Measurements from ENCODE around the gene TIAM2. TPM values are rescaled to one million over a fixed set of nuclear protein-coding genes. Genes with fewer than 3 reads are reported as not detected.
A peak's percentile ranks its signal among the peaks of the same experiment; 100 is the strongest.

The TIAM2 gene
- total and polyA plus RNA-seq, 9 of the 15 experiments (the other 6 are each of a cell fraction or from before 2014, with no cell fraction given) = 0.73 to 6.5 (median 4.3) TPM

DNA sequence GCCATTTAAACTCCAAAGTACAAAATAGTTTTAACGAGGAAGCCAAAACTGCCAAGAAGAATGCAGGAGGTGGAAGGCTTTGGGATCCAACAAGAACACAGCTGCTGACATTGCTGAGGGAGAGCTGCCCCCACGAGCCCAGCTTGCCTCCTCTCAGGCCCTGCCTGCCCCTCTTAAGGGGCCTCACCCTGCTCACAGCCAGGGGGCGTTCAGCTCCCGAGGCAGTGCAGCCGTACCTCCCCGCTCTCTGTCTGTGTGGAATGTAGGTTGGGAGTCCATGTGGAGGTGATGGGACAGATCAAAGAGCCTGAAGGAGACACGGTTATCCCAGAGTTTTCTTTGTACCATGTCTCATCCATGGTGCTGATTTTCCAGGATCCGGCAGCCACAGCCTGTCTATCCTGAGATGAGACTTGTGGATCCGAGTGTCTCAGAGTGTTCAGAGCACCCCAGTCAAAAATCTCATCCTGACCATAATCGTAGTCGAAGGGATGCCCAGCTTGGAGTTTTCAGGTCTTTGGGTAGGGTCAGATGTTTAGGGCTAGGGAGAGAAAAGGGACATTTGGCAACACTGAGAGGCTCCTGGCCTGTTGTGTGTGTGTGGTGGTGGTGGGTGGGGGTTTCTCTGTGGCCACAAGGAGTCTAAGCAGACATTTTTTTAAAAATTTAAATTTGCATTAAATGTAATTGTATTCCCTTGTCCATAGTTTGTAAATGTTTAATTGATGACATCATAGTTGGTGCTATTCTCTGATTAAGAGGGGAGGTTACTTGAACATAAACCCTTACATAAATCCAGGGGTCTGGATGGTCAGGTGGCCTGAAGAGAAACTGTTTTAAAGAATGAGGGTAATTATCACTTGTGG is 157.3 kb downstream of the TIAM2 start (continued):
- TF ChIP-seq, protein P1, sequence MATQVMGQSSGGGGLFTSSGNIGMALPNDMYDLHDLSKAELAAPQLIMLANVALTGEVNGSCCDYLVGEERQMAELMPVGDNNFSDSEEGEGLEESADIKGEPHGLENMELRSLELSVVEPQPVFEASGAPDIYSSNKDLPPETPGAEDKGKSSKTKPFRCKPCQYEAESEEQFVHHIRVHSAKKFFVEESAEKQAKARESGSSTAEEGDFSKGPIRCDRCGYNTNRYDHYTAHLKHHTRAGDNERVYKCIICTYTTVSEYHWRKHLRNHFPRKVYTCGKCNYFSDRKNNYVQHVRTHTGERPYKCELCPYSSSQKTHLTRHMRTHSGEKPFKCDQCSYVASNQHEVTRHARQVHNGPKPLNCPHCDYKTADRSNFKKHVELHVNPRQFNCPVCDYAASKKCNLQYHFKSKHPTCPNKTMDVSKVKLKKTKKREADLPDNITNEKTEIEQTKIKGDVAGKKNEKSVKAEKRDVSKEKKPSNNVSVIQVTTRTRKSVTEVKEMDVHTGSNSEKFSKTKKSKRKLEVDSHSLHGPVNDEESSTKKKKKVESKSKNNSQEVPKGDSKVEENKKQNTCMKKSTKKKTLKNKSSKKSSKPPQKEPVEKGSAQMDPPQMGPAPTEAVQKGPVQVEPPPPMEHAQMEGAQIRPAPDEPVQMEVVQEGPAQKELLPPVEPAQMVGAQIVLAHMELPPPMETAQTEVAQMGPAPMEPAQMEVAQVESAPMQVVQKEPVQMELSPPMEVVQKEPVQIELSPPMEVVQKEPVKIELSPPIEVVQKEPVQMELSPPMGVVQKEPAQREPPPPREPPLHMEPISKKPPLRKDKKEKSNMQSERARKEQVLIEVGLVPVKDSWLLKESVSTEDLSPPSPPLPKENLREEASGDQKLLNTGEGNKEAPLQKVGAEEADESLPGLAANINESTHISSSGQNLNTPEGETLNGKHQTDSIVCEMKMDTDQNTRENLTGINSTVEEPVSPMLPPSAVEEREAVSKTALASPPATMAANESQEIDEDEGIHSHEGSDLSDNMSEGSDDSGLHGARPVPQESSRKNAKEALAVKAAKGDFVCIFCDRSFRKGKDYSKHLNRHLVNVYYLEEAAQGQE (IDR thresholded peaks at IDR 0.05; ENCODE audit: borderline replicate concordance) = peak; percentile 62; the same call in 1 of the 2 replicates
- TF ChIP-seq, protein P1 (CRISPR knock-in tag; IDR thresholded peaks at IDR 0.05; ENCODE audit: low read depth) = no peak
- TF ChIP-seq, protein P2, sequence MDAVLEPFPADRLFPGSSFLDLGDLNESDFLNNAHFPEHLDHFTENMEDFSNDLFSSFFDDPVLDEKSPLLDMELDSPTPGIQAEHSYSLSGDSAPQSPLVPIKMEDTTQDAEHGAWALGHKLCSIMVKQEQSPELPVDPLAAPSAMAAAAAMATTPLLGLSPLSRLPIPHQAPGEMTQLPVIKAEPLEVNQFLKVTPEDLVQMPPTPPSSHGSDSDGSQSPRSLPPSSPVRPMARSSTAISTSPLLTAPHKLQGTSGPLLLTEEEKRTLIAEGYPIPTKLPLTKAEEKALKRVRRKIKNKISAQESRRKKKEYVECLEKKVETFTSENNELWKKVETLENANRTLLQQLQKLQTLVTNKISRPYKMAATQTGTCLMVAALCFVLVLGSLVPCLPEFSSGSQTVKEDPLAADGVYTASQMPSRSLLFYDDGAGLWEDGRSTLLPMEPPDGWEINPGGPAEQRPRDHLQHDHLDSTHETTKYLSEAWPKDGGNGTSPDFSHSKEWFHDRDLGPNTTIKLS (IDR thresholded peaks at IDR 0.05; ENCODE audit: borderline replicate concordance, low read depth) = no peak
- TF ChIP-seq, protein P3, sequence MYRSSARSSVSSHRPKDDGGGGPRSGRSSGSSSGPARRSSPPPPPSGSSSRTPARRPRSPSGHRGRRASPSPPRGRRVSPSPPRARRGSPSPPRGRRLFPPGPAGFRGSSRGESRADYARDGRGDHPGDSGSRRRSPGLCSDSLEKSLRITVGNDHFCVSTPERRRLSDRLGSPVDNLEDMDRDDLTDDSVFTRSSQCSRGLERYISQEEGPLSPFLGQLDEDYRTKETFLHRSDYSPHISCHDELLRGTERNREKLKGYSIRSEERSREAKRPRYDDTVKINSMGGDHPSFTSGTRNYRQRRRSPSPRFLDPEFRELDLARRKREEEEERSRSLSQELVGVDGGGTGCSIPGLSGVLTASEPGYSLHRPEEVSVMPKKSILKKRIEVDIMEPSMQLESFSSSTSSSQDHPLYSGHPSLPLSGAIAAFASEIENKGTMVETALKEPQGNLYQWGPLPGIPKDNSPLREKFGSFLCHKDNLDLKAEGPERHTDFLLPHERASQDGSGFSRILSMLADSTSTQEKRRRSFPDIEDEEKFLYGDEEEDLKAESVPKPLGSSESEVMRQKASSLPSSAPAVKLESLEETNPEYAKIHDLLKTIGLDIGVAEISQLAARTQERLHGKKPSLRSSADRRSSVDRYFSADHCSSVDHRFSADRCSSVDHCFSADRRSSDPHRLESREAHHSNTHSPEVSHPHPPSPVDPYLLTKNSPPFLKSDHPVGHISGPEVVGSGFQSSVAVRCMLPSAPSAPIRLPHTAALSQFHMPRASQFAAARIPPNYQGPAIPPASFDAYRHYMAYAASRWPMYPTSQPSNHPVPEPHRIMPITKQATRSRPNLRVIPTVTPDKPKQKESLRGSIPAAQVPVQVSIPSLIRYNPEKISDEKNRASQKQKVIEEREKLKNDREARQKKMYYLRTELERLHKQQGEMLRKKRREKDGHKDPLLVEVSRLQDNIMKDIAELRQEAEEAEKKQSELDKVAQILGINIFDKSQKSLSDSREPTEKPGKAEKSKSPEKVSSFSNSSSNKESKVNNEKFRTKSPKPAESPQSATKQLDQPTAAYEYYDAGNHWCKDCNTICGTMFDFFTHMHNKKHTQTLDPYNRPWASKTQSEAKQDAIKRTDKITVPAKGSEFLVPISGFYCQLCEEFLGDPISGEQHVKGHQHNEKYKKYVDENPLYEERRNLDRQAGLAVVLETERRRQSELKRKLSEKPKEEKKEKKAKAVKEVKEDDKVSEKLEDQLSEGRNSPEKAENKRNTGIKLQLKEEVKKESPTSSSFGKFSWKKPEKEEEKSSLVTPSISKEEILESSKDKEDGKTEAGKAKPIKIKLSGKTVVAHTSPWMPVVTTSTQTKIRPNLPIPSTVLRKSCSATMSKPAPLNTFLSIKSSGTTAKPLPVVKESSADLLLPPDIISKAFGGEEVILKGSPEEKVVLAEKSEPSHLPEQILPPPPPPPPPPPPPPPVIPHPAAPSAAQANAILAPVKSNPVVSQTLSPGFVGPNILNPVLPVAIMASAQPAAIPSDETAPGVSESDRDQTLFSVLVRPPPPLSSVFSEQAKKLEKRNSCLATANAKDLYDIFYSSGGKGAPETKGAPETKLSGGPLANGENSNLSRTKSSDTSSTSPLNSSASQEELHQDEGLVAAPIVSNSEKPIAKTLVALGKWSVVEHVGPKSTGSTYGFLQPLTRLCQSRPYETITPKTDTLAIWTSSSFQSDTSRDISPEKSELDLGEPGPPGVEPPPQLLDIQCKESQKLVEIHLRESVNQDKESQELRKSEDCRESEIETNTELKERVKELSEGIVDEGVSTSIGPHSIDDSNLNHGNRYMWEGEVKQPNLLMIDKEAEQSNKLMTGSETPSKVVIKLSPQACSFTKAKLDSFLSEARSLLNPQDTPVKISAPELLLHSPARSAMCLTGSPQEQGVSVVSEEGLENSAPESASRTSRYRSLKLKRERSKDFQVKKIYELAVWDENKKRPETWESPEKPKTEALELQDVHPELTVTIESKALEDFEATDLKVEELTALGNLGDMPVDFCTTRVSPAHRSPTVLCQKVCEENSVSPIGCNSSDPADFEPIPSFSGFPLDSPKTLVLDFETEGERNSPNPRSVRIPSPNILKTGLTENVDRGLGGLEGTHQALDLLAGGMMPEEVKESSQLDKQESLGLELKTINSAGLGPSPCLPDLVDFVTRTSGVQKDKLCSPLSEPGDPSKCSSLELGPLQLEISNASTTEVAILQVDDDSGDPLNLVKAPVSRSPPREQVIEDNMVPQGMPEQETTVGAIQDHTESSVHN (IDR thresholded peaks at IDR 0.05; ENCODE audit: borderline replicate concordance in 1 of 2, low read depth in 1 of 2) = no peak
- TF ChIP-seq JUN (IDR thresholded peaks at IDR 0.05; ENCODE audit: borderline replicate concordance, low read depth, low read length) (no peak), JUN (CRISPR knock-in tag; IDR thresholded peaks at IDR 0.05; ENCODE audit: borderline replicate concordance) (no peak), ATF7 (IDR thresholded peaks at IDR 0.05) (peak; percentile 47; the same call in 1 of the 2 replicates)

Data from K562 (cell line).